DOHH2 (cell line): Measurements from ENCODE around the gene KCNC1.

ENCODE experiments used
- CTCF ChIP-seq: fragments of 200-600 bp; sonication (generic); IDR thresholded peaks from one replicate; pipeline ENCODE4 v1.5.1; 2014; ENCODE audit warnings: antibody characterized with exemption, mild to moderate bottlenecking, low read depth, low read length; ENCODE audit not compliant: poor library complexity, severe bottlenecking
- EZH2phosphoT487 ChIP-seq: fragments of 200-600 bp; sonication (generic); IDR thresholded peaks from 2 replicates; pipeline ENCODE4 v1.6.1; 2017; ENCODE audit warnings: borderline replicate concordance, mild to moderate bottlenecking, antibody characterized with exemption, low read length, moderate library complexity, mixed read lengths

DNA sequence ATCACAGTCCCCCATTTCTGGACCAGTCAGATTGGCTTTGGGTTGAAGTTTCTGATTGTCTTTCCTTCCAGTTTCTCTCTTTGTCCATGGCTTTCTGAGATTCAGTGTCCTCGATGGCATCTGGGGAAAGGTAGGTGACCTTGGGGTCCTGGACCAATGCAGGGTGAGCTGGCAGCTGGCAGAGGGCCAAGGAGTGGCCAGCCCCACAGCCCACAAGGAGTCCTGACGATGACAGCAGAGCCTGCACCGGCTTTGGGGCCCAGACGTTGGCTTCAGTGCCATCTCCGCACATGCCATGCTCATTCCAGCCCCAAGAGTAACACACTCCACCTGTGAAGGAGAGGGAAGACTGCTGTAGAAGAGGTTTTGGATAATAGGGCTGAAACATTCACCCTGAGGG is 53.5 kb downstream of the KCNC1 start:
- TF ChIP-seq CTCF (no peak), EZH2phosphoT487 (no peak)
